Liver (tissue), 3 donors: ENCODE data around the gene FKBP1B.

Source experiments
- REST ChIP-seq: IDR thresholded peaks from 2 replicates; pipeline ENCODE4 v1.6.1; 2016; ENCODE audit warnings: antibody characterized with exemption, mild to moderate bottlenecking
- TAF1 ChIP-seq: conservative IDR thresholded peaks from 2 replicates; pipeline ENCODE4 v1.6.1; 2016; ENCODE audit warnings: antibody characterized with exemption, mild to moderate bottlenecking
- TF ChIP-seq, protein P1 (sequence below): fragments of 150-350 bp; IDR thresholded peaks from 2 replicates; pipeline ENCODE4 v1.5.1; 2017; ENCODE audit warnings: improper control_type of control experiment, low read depth, low read length; ENCODE audit not compliant: missing input control
- donor health status: healthy.
- donor health status: healthy.

GRCh38 chr2:24019729-24020128 is 29.8 kb upstream of the FKBP1B start:
- TF ChIP-seq TAF1 (no peak), REST (no peak)
- TF ChIP-seq, protein P1, sequence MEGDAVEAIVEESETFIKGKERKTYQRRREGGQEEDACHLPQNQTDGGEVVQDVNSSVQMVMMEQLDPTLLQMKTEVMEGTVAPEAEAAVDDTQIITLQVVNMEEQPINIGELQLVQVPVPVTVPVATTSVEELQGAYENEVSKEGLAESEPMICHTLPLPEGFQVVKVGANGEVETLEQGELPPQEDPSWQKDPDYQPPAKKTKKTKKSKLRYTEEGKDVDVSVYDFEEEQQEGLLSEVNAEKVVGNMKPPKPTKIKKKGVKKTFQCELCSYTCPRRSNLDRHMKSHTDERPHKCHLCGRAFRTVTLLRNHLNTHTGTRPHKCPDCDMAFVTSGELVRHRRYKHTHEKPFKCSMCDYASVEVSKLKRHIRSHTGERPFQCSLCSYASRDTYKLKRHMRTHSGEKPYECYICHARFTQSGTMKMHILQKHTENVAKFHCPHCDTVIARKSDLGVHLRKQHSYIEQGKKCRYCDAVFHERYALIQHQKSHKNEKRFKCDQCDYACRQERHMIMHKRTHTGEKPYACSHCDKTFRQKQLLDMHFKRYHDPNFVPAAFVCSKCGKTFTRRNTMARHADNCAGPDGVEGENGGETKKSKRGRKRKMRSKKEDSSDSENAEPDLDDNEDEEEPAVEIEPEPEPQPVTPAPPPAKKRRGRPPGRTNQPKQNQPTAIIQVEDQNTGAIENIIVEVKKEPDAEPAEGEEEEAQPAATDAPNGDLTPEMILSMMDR = no peak
